ENCODE results near the gene DNPH1.

DNA sequence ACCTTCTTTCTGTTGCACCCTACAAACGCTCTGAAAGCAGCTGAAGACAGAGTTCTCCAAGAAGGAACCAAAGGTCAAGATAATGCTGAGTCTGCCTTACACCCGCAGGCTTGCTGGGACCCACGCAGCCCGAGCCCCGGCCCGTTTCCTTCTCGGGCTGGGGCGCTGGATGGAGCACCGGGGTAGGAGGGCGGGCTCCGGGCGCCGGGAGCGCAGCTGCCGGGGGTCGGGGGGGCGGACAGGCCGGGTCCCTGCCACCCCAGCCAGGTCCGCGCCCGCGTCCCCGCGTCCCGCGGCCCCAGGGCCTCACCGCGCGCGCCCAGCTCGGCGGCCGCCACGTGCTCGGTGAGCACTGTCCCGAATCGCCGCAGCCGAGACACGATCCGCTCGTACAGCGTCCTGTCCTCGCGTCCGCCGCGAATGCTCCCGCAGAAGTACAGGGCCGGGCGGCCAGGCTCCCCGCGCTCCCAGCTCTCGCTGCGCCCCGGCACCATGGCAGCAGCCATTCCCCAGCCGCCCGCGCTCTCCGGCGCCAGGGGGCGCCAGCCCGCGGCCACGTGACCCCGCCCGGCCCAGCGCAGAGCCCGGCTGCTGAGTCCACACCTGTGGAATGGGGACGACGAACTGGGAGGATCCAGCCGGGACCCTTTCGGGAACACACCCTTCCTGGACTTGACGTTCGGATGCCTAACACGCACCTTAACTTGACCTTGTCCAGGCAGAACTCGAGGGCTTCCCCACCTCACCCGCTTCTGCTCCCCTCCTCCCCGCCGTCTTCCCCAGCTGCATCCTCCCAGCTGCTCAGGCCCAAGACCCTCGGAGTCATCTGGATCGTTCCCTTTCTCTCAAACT lies at the start of gene DNPH1:
- TF ChIP-seq, protein P1, sequence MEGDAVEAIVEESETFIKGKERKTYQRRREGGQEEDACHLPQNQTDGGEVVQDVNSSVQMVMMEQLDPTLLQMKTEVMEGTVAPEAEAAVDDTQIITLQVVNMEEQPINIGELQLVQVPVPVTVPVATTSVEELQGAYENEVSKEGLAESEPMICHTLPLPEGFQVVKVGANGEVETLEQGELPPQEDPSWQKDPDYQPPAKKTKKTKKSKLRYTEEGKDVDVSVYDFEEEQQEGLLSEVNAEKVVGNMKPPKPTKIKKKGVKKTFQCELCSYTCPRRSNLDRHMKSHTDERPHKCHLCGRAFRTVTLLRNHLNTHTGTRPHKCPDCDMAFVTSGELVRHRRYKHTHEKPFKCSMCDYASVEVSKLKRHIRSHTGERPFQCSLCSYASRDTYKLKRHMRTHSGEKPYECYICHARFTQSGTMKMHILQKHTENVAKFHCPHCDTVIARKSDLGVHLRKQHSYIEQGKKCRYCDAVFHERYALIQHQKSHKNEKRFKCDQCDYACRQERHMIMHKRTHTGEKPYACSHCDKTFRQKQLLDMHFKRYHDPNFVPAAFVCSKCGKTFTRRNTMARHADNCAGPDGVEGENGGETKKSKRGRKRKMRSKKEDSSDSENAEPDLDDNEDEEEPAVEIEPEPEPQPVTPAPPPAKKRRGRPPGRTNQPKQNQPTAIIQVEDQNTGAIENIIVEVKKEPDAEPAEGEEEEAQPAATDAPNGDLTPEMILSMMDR (conservative IDR thresholded peaks at IDR 0.05) = peak; percentile 79
- TF ChIP-seq EZH2 (IDR thresholded peaks at IDR 0.05; ENCODE audit: low read depth) = no peak

Measured in PC-9 (cell line).